HCT116 (cell line): ENCODE data around the gene ARHGAP27. TPM values are rescaled to one million over a fixed set of nuclear protein-coding genes. Genes with fewer than 3 reads are reported as not detected.

Experiments
- ATAC-seq: fragments of 200-7000 bp; cut with Tn5 transposase; 2 replicates; pipeline ENCODE4 v1.9.1; 2020; ENCODE audit warnings: mild to moderate bottlenecking, moderate library complexity
- BruUV-seq: library from RNA; stranded (reverse); fragments of 400-500 nt; replicated peaks from 2 replicates; lab custom pipeline; 2021; lab: Mats Ljungman, UMichigan
- CTCF ChIA-PET: fragments of 300-600 bp; sonication (Branson Sonifier 250); formaldehyde crosslinking; loops from one replicate; lab custom pipeline; 2021; ENCODE audit warnings: antibody characterized with exemption; lab: Charles Lee
- POLR2A ChIA-PET: fragments of 300-600, 350-600 bp; sonication (Branson Sonifier 250); formaldehyde crosslinking; loops from one replicate; lab custom pipeline; 2021; ENCODE audit warnings: antibody characterized with exemption; lab: Charles Lee
- RAD21 ChIA-PET, 2 experiments: fragments of 300-600 bp; sonication (Branson Sonifier 250); formaldehyde crosslinking; loops; one replicate each; lab custom pipeline; 2023; ENCODE audit warnings: low total read pairs in 2 of 2; ENCODE audit not compliant: uncharacterized antibody in 2 of 2, unreplicated experiment in 2 of 2, low non-redundant PET in 1 of 2; lab: Charles Lee
- DNase-seq: peaks from one replicate; pipeline ENCODE4 v3.0.0-alpha.2; 2010; ENCODE audit warnings: low read depth, low spot score
- H2AFZ ChIP-seq: fragments of 200-600 bp; shearing (Covaris generic), sonication (generic); 2 replicates; pipeline ENCODE4 v1.6.1; 2017; ENCODE audit warnings: low read depth, mixed run types, mixed read lengths, antibody characterized with exemption, low read length; ENCODE audit not compliant: poor library complexity, severe bottlenecking
- H3K27ac ChIP-seq: 2 replicates; pipeline ENCODE4 v1.5.1; 2012; ENCODE audit warnings: low read depth, low read length
- H3K27me3 ChIP-seq: fragments of 200-600 bp; sonication (generic); 2 replicates; pipeline ENCODE4 v1.6.1; 2016; ENCODE audit warnings: mixed run types, low read length, mixed read lengths; ENCODE audit not compliant: insufficient read depth
- H3K36me3 ChIP-seq, 2 experiments: fragments of 200-500 bp in 1 of 2; fragments of 200-600 bp in 1 of 2; sonication (Bioruptor generic) in 1 of 2; sonication (generic) in 1 of 2; 2 replicates each; pipeline versions ENCODE4 v1.5.1 to v1.6.1; 2014 to 2016; ENCODE audit warnings: low read length in 2 of 2, inconsistent platforms in 1 of 2, mixed read lengths in 1 of 2, mixed run types in 1 of 2; ENCODE audit not compliant: insufficient read depth in 2 of 2, control insufficient read depth in 1 of 2
- H3K4me1 ChIP-seq, 2 experiments: fragments of 200-600 bp in 1 of 2; sonication (generic) in 1 of 2; 2 replicates each; pipeline versions ENCODE4 v1.5.1 to v1.6.1; 2012 to 2017; ENCODE audit warnings: low read length in 2 of 2, inconsistent platforms in 1 of 2, mild to moderate bottlenecking in 1 of 2, mixed read lengths in 1 of 2, mixed run types in 1 of 2, moderate library complexity in 1 of 2; ENCODE audit not compliant: insufficient read depth in 2 of 2, control insufficient read depth in 1 of 2
- H3K4me2 ChIP-seq: fragments of 200-600 bp; sonication (generic); 2 replicates; pipeline ENCODE4 v1.6.1; 2017; ENCODE audit warnings: mixed run types, low read length, mixed read lengths
- H3K4me3 ChIP-seq, 2 experiments: fragments of 200-600 bp in 1 of 2; sonication (generic) in 1 of 2; replicated peaks in 1 of 2; 2 replicates each; pipeline ENCODE4 v1.5.1; 2011 to 2016; ENCODE audit warnings: low read length in 2 of 2, control low read depth in 1 of 2, low read depth in 1 of 2, mild to moderate bottlenecking in 1 of 2, mixed read lengths in 1 of 2, mixed run types in 1 of 2
- H3K79me2 ChIP-seq: fragments of 200-600 bp; sonication (generic); 2 replicates; pipeline ENCODE4 v1.6.1; 2017; ENCODE audit warnings: mild to moderate bottlenecking, mixed run types, low read length, moderate library complexity, mixed read lengths; ENCODE audit not compliant: insufficient read depth
- H3K9ac ChIP-seq: fragments of 200-600 bp; sonication (generic); 2 replicates; pipeline ENCODE4 v1.6.1; 2016; ENCODE audit warnings: low read length, mixed read lengths
- H3K9me2 ChIP-seq: fragments of 200-600 bp; sonication (generic), shearing (Covaris generic); 2 replicates; pipeline ENCODE4 v1.6.1; 2017; ENCODE audit warnings: mixed run types, mild to moderate bottlenecking, moderate library complexity; ENCODE audit not compliant: insufficient read depth
- H3K9me3 ChIP-seq, 2 experiments: fragments of 200-500 bp in 1 of 2; fragments of 200-600 bp in 1 of 2; sonication (Bioruptor generic) in 1 of 2; sonication (generic) in 1 of 2; 2 replicates each; pipeline ENCODE4 v1.6.1; 2014 to 2017; ENCODE audit warnings: low read length in 2 of 2, mixed read lengths in 2 of 2, inconsistent platforms in 1 of 2, low read depth in 1 of 2, mild to moderate bottlenecking in 1 of 2, mixed run types in 1 of 2, moderate library complexity in 1 of 2; ENCODE audit not compliant: control insufficient read depth in 1 of 2, insufficient read depth in 1 of 2
- H4K20me1 ChIP-seq: fragments of 200-600 bp; sonication (generic), shearing (Covaris generic); 2 replicates; pipeline ENCODE4 v1.6.1; 2017; ENCODE audit warnings: mixed run types, mild to moderate bottlenecking, moderate library complexity; ENCODE audit not compliant: insufficient read depth
- CTCF ChIP-seq, 3 experiments: fragments of 200-600 bp in 1 of 3; sonication (generic) in 1 of 3; IDR thresholded peaks in 2 of 3; conservative IDR thresholded peaks in 1 of 3; 2 replicates each; pipeline ENCODE4 v1.5.1; 2012 to 2017; ENCODE audit warnings: low read depth in 2 of 3, low read length in 2 of 3, antibody characterized with exemption in 1 of 3, borderline replicate concordance in 1 of 3, control low read depth in 1 of 3, mild to moderate bottlenecking in 1 of 3, mixed read lengths in 1 of 3, mixed run types in 1 of 3, moderate library complexity in 1 of 3; ENCODE audit not compliant: insufficient read depth in 1 of 3
- EGR1 ChIP-seq: IDR thresholded peaks from 2 replicates; pipeline ENCODE4 v1.6.1; 2012; ENCODE audit warnings: low read depth
- ELF1 ChIP-seq: IDR thresholded peaks from 2 replicates; pipeline ENCODE4 v1.6.1; 2012; ENCODE audit warnings: low read depth, borderline replicate concordance
- EZH2 ChIP-seq: fragments of 200-600 bp; sonication (generic); IDR thresholded peaks from 2 replicates; pipeline ENCODE4 v1.6.1; 2017; ENCODE audit warnings: antibody characterized with exemption, mixed run types
- EZH2phosphoT487 ChIP-seq: fragments of 200-600 bp; IDR thresholded peaks from 2 replicates; pipeline ENCODE4 v1.6.1; 2018; ENCODE audit warnings: antibody characterized with exemption, borderline replicate concordance
- FOSL1 ChIP-seq: IDR thresholded peaks from 2 replicates; pipeline ENCODE4 v1.6.1; 2012; ENCODE audit warnings: low read depth
- JUND ChIP-seq: IDR thresholded peaks from 2 replicates; pipeline ENCODE4 v1.6.1; 2012
- POLR2A ChIP-seq: IDR thresholded peaks from 2 replicates; pipeline ENCODE4 v1.7.0; 2011; ENCODE audit warnings: borderline replicate concordance; ENCODE audit not compliant: insufficient read depth, insufficient read length; ENCODE audit errors: extremely low read depth
- POLR2AphosphoS5 ChIP-seq: IDR thresholded peaks from 2 replicates; pipeline ENCODE4 v1.6.1; 2011; ENCODE audit warnings: mild to moderate bottlenecking, low read depth, low read length, moderate library complexity
- REST ChIP-seq: IDR thresholded peaks from 2 replicates; pipeline ENCODE4 v1.6.1; 2012; ENCODE audit warnings: low read depth
- SIN3A ChIP-seq: IDR thresholded peaks from 2 replicates; pipeline ENCODE4 v1.6.1; 2012; ENCODE audit warnings: low read depth
- YY1 ChIP-seq: IDR thresholded peaks from 2 replicates; pipeline ENCODE4 v1.6.1; 2011; ENCODE audit warnings: low read length, low read depth, moderate library complexity, mild to moderate bottlenecking; ENCODE audit not compliant: insufficient replicate concordance; ENCODE audit errors: extremely low read depth
- ZBTB33 ChIP-seq: IDR thresholded peaks from 2 replicates; pipeline ENCODE4 v1.6.1; 2011; ENCODE audit warnings: mild to moderate bottlenecking, low read length, moderate library complexity; ENCODE audit not compliant: insufficient replicate concordance; ENCODE audit errors: extremely low read depth
- ZFX ChIP-seq: fragments of 450-650 bp; IDR thresholded peaks from 2 replicates; pipeline ENCODE4 v1.6.1; 2017
- ZNF274 ChIP-seq: fragments of 200-500 bp; sonication (Bioruptor generic); IDR thresholded peaks from 2 replicates; pipeline ENCODE4 v1.6.1; 2014; ENCODE audit warnings: mild to moderate bottlenecking, low read depth, low read length, inconsistent platforms
- intact Hi-C: fragments of 100-400 bp; cut with micrococcal nuclease; formaldehyde crosslinking; loops from 2 replicates; pipeline ENCODE4 v1.10.0; 2022
- total RNA-seq: library from RNA; stranded (reverse); gene quantifications from one replicate; pipeline ENCODE4 v1.2.1, GENCODE V29; 2021; ENCODE audit not compliant: unreplicated experiment

ARHGAP27 gene
- total RNA-seq, 1 experiment from 2014 or later, result 46.7 TPM

- H3K79me2 ChIP-seq, result no peaks in the 10 kb centered on the region
- no peak overlapping the region for H3K4me2 ChIP-seq
- ChIA-PET POLR2A (no interaction called here), CTCF (no interaction called here), RAD21 (no interaction called here)
- no peak overlapping the region for H3K9ac ChIP-seq
- H3K9me3 ChIP-seq, result no peaks in the 10 kb centered on the region
- intact Hi-C loops, result no loop called here
- no peaks in the 10 kb centered on the region for H3K36me3 ChIP-seq
- peaks cover 4 to 12% of the 10 kb centered on the region in 2 experiments; a peak in 3 of 4 replicates for H3K4me1 ChIP-seq
- no peak for ATAC-seq
- no peaks in the 10 kb centered on the region for H3K27me3 ChIP-seq
- DNase-seq, result no peak
- H3K27ac ChIP-seq, result no peak overlapping the region
- no peak overlapping the region for H3K4me3 ChIP-seq
- BruUV-seq, result no TSS peak
- no peaks in the 10 kb centered on the region for H4K20me1 ChIP-seq
- H3K9me2 ChIP-seq, result no peaks in the 10 kb centered on the region
- TF ChIP-seq POLR2A, result no peak
- TF ChIP-seq ELF1, result no peak
- TF ChIP-seq ZFX, result no peak
- no peak for TF ChIP-seq CTCF (IDR thresholded peaks at IDR 0.05 in 2 of 3, conservative IDR thresholded peaks at IDR 0.05 in 1 of 3; ENCODE audit: borderline replicate concordance in 1 of 3, insufficient read depth in 1 of 3, low read depth in 2 of 3, low read length in 2 of 3)
- TF ChIP-seq REST, result no peak
- TF ChIP-seq POLR2AphosphoS5, result no peak
- TF ChIP-seq FOSL1, result no peak
- no peak for TF ChIP-seq ZBTB33
- no peak for TF ChIP-seq ZNF274
- no peak for TF ChIP-seq SIN3A
- no peak for TF ChIP-seq YY1
- no peak for TF ChIP-seq JUND
- no peak for TF ChIP-seq EGR1
- no peak for TF ChIP-seq EZH2
- no peak for TF ChIP-seq EZH2phosphoT487
- TF ChIP-seq, all 23 proteins: peak for 0
- no peak overlapping the region for H2AFZ ChIP-seq
Observed at GRCh38 chr17:45361451-45361850, 71.2 kb downstream of the ARHGAP27 start.
